GM06990 (cell line): Measurements from ENCODE around the gene PHF21A.

Source experiments
- DNase-seq: peaks from one replicate; pipeline ENCODE4 v3.0.0-alpha.2; 2011; ENCODE audit not compliant: insufficient read length; ENCODE audit errors: extremely low read depth
- H3K27me3 ChIP-seq: replicated peaks from 2 replicates; pipeline ENCODE4 v1.6.0; 2011; ENCODE audit warnings: low read length; ENCODE audit not compliant: control insufficient read depth, insufficient read depth
- H3K36me3 ChIP-seq: 2 replicates; pipeline ENCODE4 v1.5.1; 2011; ENCODE audit warnings: low read length; ENCODE audit not compliant: control insufficient read depth, insufficient read depth
- H3K4me3 ChIP-seq: replicated peaks from 2 replicates; pipeline ENCODE4 v1.5.1; 2011; ENCODE audit warnings: low read depth, mild to moderate bottlenecking, control low read depth, low read length
- CTCF ChIP-seq: IDR thresholded peaks from 2 replicates; pipeline ENCODE4 v1.5.1; 2011; ENCODE audit warnings: low read length, control low read depth, mild to moderate bottlenecking, inconsistent platforms; ENCODE audit not compliant: insufficient read depth, poor library complexity, severe bottlenecking

PHF21A gene

DNA sequence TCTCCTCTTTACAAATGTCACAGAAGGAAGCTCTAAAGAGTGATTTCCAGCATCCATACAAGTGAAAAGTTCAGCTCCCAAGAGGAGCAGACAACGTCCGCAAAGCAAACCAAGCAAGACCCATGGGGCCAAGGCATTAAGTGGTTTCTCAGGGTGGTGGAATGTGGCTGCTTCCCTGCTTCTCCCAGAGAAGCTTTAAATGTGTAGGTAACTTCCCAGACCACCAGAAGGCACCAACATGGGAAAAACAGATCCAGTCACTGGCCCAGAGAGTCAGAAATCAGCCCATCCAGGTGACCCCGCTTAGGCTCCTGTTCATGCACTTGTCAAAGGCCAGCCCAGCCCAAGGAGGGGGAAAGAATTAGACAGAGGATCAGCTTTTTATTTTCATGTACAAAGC is 13.3 kb upstream of the PHF21A start:
- no peaks in the 10 kb centered on the region; the same call in none of the 2 replicates for H3K27me3 ChIP-seq
- TF ChIP-seq CTCF: no peak
- DNase-seq: no peak
- H3K36me3 ChIP-seq: no peaks in the 10 kb centered on the region
- H3K4me3 ChIP-seq: no peak overlapping the region

DNA sequence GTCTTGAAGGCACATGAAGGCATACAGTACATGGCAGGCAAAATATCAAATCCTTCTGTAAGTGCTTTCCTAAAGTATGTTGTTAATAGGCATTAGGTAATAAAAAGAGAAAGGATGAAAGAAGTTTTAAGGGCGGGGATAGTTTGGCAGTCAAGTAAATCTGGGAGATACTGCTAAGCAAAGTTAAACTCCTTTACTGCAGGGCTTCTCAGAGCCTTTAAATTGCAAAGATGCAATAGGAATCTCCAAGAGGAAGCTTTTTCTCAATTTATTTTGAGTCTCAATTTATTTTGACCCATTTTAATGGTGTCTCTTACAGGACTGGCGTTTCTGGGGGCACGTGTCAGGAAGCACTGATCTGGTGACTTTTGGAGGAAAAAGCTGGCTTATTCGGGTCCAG is 12.8 kb upstream of the PHF21A start:
- DNase-seq: no peak
- no peaks in the 10 kb centered on the region; the same call in none of the 2 replicates for H3K27me3 ChIP-seq
- H3K36me3 ChIP-seq: no peaks in the 10 kb centered on the region
- H3K4me3 ChIP-seq: no peak overlapping the region
- TF ChIP-seq CTCF: no peak

- TF ChIP-seq CTCF: no peak
These were observed 11.9 kb upstream of the PHF21A start for GRCh38 chr11:46133119-46133518.

DNA sequence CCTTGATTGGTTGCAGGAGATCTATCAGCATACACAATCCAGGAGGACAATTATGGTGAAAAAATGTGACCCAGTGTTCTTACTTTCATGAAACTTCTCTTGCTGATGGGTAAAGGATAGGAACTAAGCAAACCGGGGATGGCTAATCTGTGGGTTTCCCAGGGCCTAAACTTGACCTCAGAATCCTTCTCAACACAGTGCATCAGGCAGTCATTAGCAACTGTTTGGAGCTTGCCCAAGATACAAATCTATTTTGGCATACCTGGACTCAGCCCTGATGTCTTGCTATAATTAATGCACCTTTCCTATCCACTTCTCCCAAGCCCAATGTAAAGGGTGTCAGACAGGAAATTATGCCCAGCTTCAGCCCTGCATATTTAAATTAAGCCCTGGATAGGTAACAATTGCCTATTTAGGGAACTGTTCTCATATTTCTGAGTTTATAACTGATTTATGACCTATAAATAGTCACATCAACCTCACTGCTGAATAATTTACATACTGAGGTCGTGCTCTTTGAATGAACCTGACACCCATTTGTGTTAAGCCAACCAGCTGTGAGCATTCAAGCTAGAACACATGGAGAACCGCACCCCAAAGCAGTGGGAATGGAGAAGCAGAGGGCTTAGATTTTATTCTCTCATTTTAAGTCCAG is 9.2 kb upstream of the PHF21A start:
- Histone ChIP-seq H3K4me3 (no peak overlapping the region), H3K36me3 (no peaks in the 10 kb centered on the region), H3K27me3 (no peaks in the 10 kb centered on the region; the same call in 1 of the 2 replicates)
- no peak for TF ChIP-seq CTCF
- no peak for DNase-seq

More at GRCh38 chr11:46133119-46133518, 11.9 kb upstream of the PHF21A start:
- Histone ChIP-seq H3K36me3 (no peaks in the 10 kb centered on the region), H3K4me3 (no peak overlapping the region), H3K27me3 (no peaks in the 10 kb centered on the region; the same call in none of the 2 replicates)
- no peak for DNase-seq

DNA sequence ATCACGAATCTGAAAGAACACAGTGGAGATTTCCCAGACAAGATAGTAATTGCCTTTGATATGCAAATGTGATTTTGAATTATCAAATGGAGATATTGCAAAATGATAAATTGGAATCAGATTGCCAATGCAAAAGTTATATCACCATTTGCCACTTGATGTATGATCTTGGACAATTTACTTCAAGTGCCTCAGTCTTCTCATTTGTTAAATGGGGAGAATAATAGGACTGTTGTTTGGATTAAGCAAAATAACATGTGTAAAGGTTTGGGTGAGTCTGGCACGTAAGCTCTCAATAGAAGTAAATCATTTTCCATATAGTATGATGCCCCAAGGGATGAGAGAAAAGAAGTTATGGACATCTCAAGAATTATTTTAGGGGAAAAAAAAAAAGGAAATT is 7.9 kb upstream of the PHF21A start:
- no peaks in the 10 kb centered on the region for H3K27me3 ChIP-seq
- no peaks in the 10 kb centered on the region for H3K36me3 ChIP-seq
- TF ChIP-seq CTCF: no peak
- H3K4me3 ChIP-seq: no peak overlapping the region
- DNase-seq: no peak

- no peaks in the 10 kb centered on the region for H3K36me3 ChIP-seq
- no peak overlapping the region for H3K4me3 ChIP-seq
- no peak for DNase-seq
- peak; percentile 51 for TF ChIP-seq CTCF
- H3K27me3 ChIP-seq: no peaks in the 10 kb centered on the region
These were observed 5.9 kb upstream of the PHF21A start for GRCh38 chr11:46127150-46127638.
